HepG2 (cell line): ENCODE measurements around the gene ADAMTS17. TPM values are rescaled to one million over a fixed set of nuclear protein-coding genes. Genes with fewer than 3 reads are reported as not detected.

Experiments
- DR1 ChIP-seq: sonication (generic); formaldehyde crosslinking; IDR thresholded peaks from 2 replicates; pipeline ENCODE4 v1.8.0; 2021; ENCODE audit warnings: mild to moderate bottlenecking, missing genetic modification reagents, inconsistent platforms
- FOXP1 ChIP-seq, 2 experiments: fragments of 450-650 bp in 1 of 2; IDR thresholded peaks; 2 replicates each; pipeline ENCODE4 v1.6.1; 2017 to 2018; ENCODE audit warnings: antibody characterized with exemption in 1 of 2
- MAFF ChIP-seq: IDR thresholded peaks from 2 replicates; pipeline ENCODE4 v1.6.1; 2011; ENCODE audit warnings: low read depth, low read length, improper control_type of control experiment
- ZNF24 ChIP-seq: fragments of 450-650 bp; IDR thresholded peaks from 2 replicates; pipeline ENCODE4 v1.6.1; 2017; ENCODE audit warnings: antibody characterized with exemption, mild to moderate bottlenecking
- polyA plus RNA-seq, 8 experiments: library from polyadenylated mRNA; depleted of rRNA in 3 of 8; stranded (reverse) in 7 of 8; unstranded in 1 of 8; fragments of >200 nt; fragmentation: Illumina TruSeq in 4 of 8; extraction: Trizol in 4 of 8; gene quantifications; 2 replicates each; pipeline versions ENCODE4 v1.2.1 to v1.2.3, GENCODE V29; 2011 to 2016; ENCODE audit warnings: low read depth in 4 of 8, missing spikeins in 1 of 8, mixed read lengths in 1 of 8; ENCODE audit not compliant: insufficient read depth in 1 of 8
- total RNA-seq, 5 experiments: library from RNA; depleted of rRNA; stranded (reverse); fragments of >200 nt; fragmentation: Illumina TruSeq; extraction: Trizol; gene quantifications; 2 replicates each; pipeline ENCODE4 v1.2.3, GENCODE V29; 2016; ENCODE audit warnings: low read depth in 1 of 5
- TF ChIP-seq, protein P1 (sequence below): sonication (generic); formaldehyde crosslinking; IDR thresholded peaks from 2 replicates; pipeline ENCODE4 v1.5.0; 2020; ENCODE audit warnings: missing genetic modification reagents, mild to moderate bottlenecking, borderline replicate concordance
- TF ChIP-seq, protein P2 (sequence below): sonication (generic); formaldehyde crosslinking; IDR thresholded peaks from 2 replicates; pipeline ENCODE4 v1.5.1; 2020; ENCODE audit warnings: mild to moderate bottlenecking, missing genetic modification reagents, borderline replicate concordance

Gene ADAMTS17
- total and polyA plus RNA-seq, 2 of the 13 experiments (the other 11 are each of a cell fraction or from before 2014, with no cell fraction given) = 0.02 to 0.04 TPM

DNA sequence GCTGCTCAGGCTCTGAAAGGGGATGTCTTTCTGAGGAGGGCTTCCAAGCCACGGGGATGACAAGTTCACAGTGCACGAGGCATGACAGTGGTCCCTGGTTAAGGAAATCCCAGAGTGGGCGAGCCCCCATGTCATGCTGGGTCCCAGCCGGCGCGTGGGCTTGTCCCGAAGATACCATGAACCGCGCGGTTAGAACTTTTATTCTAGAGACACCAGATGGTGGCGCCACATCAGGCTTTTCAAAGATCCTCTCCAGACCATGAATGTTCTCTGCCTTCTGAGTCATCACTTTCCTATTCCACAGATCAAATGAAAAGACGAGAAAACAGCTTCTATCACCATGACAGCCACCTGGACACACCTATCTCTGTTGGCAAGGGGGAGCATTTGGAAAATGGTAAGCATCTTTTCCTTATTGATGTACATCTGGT is 380.7 kb downstream of the ADAMTS17 start (continued):
- peak; percentile 20; the same call in 1 of the 2 replicates for TF ChIP-seq MAFF
- TF ChIP-seq, protein P1, sequence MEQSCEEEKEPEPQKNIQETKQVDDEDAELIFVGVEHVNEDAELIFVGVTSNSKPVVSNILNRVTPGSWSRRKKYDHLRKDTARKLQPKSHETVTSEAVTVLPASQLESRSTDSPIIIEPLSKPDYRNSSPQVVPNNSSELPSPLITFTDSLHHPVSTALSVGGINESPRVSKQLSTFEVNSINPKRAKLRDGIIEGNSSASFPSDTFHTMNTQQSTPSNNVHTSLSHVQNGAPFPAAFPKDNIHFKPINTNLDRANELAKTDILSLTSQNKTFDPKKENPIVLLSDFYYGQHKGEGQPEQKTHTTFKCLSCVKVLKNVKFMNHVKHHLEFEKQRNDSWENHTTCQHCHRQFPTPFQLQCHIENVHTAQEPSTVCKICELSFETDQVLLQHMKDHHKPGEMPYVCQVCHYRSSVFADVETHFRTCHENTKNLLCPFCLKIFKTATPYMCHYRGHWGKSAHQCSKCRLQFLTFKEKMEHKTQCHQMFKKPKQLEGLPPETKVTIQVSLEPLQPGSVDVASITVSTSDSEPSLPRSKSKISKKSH (CRISPR knock-in tag) = no peak
- no peak for TF ChIP-seq ZNF24
- TF ChIP-seq FOXP1 (IDR thresholded peaks at IDR 0.05) = no peak
- TF ChIP-seq FOXP1 (CRISPR knock-in tag; IDR thresholded peaks at IDR 0.05) = no peak
- no peak for TF ChIP-seq DR1
- TF ChIP-seq, protein P2, sequence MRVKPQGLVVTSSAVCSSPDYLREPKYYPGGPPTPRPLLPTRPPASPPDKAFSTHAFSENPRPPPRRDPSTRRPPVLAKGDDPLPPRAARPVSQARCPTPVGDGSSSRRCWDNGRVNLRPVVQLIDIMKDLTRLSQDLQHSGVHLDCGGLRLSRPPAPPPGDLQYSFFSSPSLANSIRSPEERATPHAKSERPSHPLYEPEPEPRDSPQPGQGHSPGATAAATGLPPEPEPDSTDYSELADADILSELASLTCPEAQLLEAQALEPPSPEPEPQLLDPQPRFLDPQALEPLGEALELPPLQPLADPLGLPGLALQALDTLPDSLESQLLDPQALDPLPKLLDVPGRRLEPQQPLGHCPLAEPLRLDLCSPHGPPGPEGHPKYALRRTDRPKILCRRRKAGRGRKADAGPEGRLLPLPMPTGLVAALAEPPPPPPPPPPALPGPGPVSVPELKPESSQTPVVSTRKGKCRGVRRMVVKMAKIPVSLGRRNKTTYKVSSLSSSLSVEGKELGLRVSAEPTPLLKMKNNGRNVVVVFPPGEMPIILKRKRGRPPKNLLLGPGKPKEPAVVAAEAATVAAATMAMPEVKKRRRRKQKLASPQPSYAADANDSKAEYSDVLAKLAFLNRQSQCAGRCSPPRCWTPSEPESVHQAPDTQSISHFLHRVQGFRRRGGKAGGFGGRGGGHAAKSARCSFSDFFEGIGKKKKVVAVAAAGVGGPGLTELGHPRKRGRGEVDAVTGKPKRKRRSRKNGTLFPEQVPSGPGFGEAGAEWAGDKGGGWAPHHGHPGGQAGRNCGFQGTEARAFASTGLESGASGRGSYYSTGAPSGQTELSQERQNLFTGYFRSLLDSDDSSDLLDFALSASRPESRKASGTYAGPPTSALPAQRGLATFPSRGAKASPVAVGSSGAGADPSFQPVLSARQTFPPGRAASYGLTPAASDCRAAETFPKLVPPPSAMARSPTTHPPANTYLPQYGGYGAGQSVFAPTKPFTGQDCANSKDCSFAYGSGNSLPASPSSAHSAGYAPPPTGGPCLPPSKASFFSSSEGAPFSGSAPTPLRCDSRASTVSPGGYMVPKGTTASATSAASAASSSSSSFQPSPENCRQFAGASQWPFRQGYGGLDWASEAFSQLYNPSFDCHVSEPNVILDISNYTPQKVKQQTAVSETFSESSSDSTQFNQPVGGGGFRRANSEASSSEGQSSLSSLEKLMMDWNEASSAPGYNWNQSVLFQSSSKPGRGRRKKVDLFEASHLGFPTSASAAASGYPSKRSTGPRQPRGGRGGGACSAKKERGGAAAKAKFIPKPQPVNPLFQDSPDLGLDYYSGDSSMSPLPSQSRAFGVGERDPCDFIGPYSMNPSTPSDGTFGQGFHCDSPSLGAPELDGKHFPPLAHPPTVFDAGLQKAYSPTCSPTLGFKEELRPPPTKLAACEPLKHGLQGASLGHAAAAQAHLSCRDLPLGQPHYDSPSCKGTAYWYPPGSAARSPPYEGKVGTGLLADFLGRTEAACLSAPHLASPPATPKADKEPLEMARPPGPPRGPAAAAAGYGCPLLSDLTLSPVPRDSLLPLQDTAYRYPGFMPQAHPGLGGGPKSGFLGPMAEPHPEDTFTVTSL (CRISPR knock-in tag) = no peak
